Measurements from ENCODE around the gene OGFOD1.
A peak's percentile ranks its signal among the peaks of the same experiment; 100 is the strongest.
"Not testable (repeated sequence)": the region's sequence is repeated elsewhere in the genome, so short reads cannot be mapped to it uniquely, and the experiment has no call there.

Gene OGFOD1

DNA sequence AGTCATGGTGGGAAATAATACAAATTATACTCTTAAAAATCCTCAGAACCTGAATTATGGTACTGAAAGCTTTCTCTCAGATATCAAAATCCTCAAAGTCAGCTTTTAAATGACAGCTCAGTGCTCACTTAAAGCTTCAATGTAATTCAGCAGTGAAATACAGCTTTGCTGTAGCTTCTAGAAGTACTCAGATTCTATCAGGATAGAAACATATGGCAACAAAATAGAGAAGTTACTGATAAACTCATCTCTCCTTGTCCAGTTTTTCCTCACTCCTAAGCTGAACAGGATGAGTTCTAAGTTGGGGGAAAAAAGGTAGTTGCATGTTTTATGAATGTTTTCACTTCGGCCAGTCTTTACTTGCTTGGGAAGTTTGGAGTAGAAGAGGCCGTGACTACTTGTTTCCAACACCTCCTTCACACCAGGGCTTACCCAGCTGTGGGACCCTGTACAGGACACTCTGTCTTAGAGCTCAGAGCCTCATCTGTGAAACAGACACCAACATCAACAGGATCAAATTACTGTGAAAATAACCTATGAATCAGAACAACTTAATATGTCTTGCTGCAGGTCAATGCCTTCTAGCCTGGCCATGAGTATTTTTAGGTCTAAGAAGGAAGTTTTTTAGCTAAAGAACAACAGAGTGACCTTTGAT lies 30.2 kb downstream of the OGFOD1 start:
- no peak for DNase-seq

DNA sequence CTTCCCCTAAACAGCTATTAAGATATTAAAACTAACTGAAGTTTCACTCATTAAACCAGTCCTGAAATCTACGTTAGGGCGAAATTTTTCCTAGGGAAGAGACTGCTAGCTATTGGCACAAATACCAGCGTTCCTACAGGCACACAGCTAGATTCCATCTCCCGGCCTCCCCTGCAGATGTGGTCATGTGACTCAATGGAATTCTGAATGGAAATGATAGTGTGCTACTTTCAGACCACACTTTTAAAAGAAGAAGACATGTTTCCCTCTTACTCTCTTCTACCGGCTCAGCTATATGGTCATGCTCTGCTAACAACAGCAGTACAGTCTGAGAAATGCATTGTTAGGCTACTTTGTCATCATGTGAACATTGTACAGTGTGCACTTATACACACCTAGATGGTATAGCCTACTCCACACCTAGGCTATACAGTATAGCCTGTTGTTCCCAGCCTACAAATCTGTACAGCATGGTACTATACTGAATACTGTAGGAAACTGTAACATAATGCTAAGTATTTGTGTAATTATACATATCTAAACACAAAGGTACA lies 31.4 kb downstream of the OGFOD1 start:
- no peak for DNase-seq

DNA sequence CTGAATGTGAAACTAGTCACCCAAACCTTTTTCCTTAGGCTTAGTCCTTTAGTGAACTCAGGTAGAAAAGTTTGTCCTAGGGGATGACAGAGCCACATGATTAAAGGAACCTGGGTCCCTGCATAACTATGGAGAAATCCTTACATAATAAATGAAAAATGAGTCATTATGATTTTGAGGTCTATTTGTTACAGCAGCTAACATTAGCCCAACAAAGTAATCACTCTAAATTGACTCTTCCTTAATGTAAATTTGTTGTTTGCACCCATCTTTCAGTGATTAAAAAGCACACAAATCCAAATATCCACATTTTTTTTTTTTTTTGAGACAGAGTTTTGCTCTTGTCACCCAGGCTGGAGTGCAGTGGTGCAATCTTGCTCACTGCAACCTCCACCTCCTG lies 32.0 kb downstream of the OGFOD1 start:
- no peak for DNase-seq

DNA sequence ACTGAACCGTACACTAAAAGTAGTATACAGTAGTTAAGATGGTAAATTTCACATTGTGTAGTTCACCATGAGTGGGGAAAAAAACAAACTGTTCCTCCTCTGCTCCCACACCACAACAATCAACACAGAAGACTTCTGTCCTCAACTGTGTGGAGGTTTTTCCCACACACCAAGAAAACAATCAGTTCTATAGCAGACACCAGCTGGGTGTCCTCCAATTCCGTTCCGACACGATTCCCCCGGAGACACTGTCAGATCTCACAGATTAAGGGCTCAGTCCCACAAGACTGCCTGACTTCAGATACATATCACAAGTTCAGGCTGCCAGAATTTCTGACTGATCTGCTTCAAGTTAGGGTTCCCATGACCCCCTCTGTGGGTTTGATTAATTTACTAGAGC lies 36.7 kb downstream of the OGFOD1 start:
- no peak for DNase-seq

DNA sequence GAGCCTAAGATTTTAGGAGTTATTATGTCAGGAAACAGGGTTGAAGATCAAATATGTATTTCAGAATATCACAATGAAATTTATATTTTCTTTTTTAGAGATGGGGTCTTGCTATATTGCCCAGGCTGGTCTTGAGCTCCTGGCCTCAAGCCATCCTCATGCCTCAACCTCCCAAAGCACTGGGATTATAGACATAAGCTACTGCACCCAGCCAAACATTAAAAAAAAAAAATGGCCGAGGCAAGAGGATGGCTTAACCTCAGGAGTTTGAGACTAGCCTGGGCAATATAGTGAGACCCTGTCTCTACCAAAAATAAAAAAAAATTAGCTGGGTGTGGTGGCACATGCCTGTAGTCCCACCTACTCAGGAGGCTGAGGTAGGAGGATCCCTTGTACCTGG lies 37.5 kb downstream of the OGFOD1 start:
- not testable (repeated sequence) for DNase-seq

DNA sequence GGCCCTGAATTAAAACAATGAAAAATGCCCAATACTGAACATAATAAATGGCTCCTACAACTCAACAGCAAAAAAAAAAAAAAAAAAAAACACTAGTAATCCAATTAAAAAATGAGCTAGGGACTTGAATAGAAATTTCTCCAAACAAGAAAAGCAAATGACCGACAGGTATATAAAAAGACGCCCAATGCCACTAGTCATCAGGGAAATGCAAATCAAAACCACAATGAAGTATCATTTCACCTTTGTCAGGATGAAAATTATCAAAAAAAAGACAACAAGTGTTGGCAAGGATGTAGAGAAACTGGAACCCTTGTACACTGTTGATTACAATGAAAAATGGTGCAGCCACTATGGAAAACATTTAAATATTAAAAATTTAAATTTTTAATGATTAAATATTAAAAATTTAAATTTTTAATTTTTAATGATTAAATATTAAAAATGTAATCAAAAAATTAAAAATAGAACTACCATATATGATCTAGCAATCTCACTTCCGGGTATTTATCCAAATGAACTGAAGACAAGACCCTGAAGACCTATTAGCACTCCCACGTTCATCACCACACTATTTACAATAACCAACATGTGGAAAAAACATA lies 40.4 kb downstream of the OGFOD1 start:
- DNase-seq = no peak

DNA sequence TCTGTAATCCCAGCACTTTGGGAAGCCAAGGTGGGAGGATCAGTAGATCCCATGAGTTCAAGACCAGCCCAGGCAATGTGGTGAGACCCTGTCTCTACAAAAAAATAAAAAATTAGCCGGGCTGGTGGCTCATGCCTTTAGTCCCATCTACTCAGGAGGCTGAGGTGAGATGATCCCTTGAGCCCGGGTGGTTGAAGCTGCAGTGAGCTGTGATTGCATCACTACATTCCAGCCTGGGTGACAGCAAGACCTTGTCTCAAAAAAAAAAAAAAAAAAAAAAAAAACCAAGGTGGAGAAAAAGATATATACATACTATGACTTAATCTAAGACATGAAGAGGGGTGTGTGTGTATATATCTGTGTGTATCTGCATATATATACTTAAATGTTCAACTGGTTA lies 41.8 kb downstream of the OGFOD1 start:
- DNase-seq = no peak

DNA sequence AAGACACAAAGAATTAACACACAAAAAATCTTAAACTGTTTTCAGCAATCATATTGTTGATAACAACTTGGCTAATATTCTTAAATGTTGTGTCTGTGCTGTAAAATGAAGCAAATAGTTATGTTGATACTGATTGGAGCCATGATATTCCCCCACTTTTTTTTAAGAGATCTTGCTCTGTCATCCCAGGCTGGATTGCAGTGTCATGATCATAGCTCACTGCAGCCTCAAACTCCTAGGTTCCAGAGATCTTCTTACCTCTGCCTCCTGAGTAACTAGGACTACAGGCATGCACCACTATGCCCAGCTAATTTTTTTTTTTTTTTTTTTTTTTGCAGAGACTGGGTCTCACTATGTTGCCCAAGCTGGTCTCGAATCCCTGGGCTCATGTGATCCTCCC lies 42.5 kb downstream of the OGFOD1 start:
- no peak for DNase-seq

DNA sequence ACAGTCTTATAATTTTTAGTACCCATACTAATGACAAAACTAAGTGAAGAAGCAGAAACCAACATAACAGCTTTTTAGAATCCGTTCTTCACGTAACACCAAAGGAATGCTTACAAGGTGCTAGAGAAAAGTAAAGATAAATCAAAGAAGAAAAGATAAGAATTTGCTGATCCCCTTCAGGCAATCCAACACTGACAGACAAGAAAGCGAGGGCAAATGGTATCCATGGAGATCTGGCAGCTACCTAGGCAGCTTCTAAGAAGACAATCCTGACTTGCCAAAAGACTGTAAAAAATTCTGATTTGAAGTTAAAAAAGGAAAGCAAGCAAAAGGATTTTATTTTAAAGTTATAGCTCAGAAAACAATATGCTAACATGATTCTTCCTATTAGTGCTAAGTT lies 53.8 kb downstream of the OGFOD1 start:
- DNase-seq = no peak

DNA sequence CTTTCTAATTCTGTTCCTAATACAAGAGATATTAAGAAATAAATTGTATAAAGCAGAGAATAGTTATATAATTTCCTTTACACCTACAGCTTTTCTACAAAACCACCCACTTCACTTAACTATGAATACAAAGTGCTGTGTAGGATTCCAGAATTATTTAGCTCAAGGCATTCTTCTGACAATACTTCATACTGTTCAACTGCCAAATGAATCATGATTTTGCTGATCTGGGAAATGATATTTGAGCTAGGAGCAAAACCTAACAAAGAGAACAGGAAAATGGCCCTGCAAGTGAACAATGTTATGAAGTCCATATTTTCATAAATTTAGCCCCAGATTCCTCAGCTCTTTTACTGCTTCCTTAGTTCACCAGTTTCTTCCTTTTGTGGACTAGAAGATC lies 55.6 kb downstream of the OGFOD1 start:
- no peak for DNase-seq

DNA sequence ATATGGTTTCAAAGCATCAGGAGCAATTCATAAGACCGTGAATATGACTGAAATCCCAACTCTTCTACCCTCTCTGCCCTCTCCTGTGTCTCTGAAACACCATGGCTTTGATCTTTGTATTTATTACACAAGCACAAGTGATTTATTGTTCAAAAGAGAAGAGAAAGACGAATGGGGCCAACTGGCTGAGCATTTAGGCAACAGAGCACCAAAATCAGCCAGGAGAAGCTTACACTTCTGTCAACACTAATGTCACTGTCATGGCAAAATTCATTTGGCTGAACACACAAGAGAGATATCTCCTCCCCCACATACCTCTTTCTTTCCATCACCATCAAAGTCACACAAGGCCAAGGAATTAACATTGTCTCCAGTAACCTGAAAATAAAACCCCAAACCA lies 59.2 kb downstream of the OGFOD1 start:
- DNase-seq = no peak

DNA sequence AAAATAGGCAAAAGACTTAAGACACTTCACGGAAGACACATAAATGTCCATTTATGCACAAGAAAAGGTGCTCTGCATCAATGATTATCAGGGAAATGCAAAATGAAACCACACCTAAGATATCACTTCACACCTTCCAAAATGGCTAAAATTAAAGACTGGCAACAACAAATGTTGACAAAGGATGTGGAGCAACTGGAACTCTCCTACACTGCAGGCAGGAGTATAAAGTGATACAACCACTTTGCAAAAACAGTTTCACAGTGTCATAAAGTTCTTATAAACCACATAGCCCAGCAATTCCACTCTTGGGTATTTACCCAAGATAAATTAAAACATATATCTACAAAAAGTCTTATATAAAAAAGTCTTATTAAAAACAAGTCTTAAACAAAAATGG lies 60.7 kb downstream of the OGFOD1 start:
- DNase-seq = no peak

DNA sequence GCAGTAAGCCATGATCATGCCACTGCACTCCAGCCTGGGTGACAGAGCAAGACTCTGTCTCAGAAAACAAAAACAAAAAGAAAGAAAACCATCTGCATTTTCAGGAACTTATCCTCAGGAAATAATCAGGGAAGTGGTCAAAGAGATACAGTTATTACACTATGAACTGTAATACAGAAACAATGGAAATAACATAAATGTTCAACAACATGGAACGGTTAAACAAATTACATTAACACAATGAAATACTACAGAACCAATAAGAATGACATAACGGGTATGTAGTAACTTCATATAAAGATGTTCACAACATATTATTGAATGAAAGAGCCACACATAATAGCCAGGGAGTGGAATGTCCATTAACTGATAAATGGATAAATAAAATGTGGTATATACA lies 61.7 kb downstream of the OGFOD1 start:
- DNase-seq = no peak

DNA sequence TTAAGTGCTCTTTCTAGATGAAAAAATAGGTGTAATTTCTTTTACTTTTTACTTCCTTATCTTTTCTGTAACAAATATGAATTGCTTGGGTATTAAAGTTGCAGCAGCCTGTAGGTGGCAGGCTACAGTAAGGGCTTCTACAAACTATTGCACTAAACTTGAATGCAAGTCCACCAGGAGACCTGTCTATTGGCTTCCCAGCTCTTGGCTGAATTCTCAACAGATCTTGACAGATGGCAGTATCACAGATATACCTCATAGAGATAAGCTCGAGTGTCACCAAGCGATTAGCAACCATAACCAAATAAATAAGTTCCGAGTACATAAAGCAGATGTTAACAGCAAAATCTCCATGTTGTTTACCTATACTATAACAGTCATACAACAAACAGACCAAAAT lies 62.6 kb downstream of the OGFOD1 start:
- DNase-seq = peak; percentile 71

DNA sequence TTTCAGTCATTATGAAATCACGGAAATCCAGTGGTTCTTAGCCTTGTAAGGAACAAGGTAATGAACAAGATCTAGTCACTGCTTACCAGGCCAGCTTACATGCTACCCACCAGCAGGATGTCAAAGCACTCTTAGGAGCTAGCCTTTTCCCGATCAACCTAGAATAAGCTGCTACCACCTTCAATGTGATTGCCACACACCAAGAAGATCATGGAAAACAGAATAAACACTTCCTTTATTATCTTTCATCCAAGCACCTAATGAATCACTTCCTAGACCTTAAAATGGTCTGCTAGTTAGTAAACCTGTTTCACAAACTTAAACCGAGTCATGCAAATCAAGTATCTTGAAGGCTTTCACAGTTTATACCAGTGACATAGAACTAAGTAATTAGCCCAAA lies 63.5 kb downstream of the OGFOD1 start:
- no peak for DNase-seq

DNA sequence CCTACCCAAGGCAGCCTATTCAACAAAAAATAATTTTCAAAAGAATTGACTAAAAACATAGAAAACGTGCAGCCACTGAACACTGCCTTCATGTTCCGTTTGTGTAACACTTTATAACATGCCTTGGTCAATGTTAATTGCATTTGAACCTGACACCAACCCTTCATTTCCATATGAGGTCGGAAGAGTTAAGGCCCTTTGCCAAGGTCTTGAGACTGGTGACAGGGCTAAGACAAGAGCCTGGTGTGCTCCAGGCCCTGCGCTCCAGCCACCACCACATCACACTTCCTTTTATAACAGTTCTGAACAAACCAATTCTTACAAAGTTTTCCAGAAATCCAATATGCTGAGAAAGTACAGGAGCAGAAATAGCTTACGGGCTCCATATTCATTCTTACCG lies 64.3 kb downstream of the OGFOD1 start:
- no peak for DNase-seq

DNA sequence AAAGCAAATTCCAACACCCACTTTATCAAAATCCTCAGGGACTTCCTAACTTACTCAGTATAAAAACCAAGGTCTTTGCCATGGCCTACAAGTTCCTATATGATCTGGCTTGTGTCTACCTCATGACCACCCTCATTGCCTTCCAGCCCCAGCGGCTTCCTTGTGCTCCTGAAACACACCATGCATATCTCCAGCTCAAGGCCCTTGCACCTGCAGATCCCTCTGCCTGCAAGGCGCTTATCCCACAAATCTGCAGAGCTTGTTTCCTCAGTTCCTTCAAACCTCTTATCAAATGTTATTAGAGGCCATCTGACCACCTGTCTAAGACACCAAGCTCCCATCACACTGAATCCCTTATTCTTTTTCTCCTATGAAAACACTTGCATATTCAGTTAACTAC lies 65.9 kb downstream of the OGFOD1 start:
- no peak for DNase-seq

DNA sequence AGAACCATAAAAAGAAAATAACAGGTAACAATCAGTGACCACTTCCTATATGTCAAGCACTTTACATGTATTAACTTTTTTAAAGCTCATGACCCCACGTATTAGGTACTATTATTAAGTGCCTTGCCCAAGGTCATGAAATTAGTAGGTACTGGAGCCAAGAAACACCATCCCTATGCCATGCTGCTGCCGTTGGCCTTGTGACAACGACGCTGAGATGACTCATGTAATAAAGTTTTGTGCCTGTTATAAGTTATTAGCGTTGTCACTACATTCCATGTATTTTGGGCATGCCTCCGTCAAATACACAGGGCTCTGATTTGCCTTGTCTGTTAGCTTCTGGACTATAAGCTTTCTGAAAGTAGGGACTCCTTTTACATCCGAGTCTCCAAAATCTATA lies 67.1 kb downstream of the OGFOD1 start:
- no peak for DNase-seq

DNA sequence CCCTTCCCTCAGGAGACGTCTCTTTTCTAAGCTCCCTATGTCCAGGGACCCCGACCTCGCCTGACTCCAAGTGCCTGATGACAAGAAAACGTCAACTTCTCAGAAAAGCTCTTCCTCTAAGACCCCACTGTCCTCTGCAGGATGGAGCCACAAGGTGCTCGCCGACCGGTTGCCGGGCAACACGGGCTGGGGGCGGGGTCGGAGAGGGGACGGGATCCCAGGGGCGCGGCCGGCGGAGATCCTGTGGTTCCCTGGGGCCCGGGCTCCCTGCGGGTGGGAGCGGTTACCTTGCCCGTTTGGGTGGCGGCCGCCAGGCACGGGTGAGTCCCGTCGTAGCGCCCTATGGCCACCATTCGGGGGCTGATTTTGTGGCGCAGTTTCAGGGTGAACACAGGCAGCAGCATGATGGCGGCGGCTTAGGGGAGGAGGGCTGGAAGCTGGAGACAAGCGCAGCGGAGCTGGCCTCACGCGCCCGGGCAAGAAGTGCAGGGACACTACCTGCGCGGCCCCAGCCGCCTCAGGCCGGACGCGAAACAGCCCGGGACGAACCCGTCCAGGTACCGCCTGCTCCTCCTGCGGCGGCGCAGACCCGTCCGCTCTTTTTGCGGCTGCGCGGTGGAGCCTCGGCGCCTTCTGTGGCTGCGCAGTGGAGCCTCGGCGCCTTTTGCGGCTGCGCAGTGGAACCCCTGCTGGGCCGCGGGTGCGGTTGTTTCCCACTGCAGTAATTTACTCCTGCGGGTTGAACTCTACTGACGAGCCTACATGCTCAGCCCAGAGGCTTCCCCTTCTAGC lies 68.3 kb downstream of the OGFOD1 start, which contains the start of gene BBS2:
BBS2 (minus strand) TSS at position 566 of the 792 bp plus-strand sequence; CDS start at position 404, 162 bp downstream.
- peak; percentile 91 for DNase-seq

DNA sequence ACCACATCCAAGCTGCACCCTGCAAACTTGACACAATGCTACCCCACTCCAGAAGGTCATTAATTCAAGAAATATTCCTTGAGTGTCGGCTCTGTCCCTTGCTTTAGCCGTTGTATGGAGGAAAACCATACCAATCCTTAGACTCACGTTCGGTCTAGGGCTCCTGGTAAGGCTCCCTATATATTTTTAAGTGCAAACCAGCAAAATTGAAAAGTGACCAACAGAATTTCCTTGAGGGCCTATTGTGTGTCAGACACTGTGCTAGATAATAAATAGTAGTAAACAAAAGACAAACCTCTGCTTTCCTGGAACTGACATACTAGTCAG lies 68.9 kb downstream of the OGFOD1 start:
- no peak for DNase-seq

DNA sequence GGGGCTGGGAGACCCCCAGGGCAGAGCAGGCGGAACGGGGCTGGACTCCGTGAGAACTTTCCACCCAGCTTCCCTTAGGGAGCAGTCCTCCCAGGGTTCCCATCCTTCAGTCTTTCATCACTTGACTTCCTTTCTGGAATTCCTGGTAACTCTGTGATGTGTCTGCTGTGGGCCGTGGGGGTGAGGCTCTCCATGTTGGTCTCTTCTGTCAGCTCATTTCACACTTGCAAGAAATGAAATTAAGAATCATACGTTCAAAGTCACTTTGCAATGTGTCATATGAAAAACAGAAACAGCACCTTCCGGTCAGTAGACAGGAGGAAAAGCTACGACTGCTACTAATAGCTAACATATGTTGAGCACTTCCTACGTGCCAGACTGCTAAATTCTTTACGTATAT lies 73.9 kb downstream of the OGFOD1 start:
- DNase-seq = no peak

All from CD4-positive, alpha-beta T cell treated with Interleukin-17A for 1 hour (primary cell).